Measurements from ENCODE around the gene KRT24. TPM values are rescaled to one million over a fixed set of nuclear protein-coding genes. Genes with fewer than 3 reads are reported as not detected.

KRT24 gene
- total RNA-seq, 1 experiment from 2014 or later = not detected

DNA sequence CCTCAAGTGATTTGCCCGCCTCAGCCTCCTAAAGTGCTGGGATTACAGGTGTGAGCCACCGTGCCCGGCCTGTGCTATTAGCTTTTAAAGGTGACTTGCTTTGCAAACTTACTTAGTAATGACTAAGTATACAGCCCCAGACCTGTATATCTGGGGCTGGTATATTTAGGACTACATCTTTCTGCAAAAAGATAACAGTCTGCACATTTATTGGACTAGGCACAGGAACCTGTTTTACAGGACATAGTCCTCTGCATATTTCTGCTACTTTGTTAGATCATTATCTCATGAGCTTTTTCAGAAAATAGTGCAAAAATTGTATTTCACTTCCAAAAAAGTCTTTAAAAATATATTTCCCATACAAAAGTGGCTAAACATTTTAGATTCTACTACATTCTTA, 1.3 kb downstream of the KRT24 start:
- Histone ChIP-seq H3K9me3 (no peaks in the 10 kb centered on the region), H3K27me3 (no peaks in the 10 kb centered on the region; the same call in 1 of the 2 replicates), H3K4me3 (no peak overlapping the region), H3K36me3 (no peaks in the 10 kb centered on the region)
- no peak for DNase-seq

DNA sequence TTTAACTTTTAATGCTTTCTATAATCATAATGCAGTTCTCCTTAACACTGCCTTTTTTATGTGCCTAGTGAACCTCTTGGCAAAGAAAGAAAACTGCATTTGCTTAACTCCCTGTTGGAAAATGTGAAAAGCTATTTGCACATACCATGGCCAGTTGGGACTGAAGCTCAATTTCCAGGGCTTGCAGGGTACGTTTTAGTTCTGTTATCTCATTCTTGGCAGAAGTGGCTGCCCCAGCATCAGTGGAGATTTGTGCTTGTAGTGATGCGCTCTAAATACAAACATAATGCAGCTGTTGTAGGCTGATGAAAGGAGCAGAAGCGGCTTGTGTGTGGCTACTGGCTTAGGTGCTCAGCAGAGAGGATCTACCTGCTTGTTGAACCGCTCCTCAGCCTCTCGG, 3.7 kb downstream of the KRT24 start:
- no peaks in the 10 kb centered on the region for H3K36me3 ChIP-seq
- H3K4me3 ChIP-seq = no peak overlapping the region
- DNase-seq = no peak
- H3K27me3 ChIP-seq = no peaks in the 10 kb centered on the region; the same call in 1 of the 2 replicates
- H3K9me3 ChIP-seq = no peaks in the 10 kb centered on the region

DNA sequence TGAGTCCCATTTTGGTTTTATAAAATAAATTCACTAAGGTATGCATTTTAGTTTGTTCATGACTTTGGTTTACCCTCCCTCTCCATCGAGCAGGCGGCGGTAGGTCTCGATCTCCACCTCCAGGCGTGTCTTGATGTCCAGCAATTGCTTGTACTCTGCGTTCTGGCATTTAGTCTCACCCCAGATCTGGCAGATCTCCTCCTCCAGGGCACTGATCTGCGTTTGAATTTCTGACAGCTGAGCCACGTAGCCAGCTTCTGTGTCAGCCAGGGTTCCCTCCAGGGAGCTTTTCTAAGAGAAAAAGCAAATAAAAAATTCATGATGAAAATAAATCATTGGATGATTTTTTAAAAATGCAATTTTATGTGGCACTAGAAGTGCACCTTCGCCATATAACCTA, 4.2 kb downstream of the KRT24 start:
- Histone ChIP-seq H3K4me3 (no peak overlapping the region), H3K27me3 (no peaks in the 10 kb centered on the region; the same call in 1 of the 2 replicates), H3K36me3 (no peaks in the 10 kb centered on the region), H3K9me3 (no peaks in the 10 kb centered on the region)
- DNase-seq = no peak

GRCh38 chr17:40697297-40697696, 6.3 kb downstream of the KRT24 start:
- H3K9me3 ChIP-seq = no peaks in the 10 kb centered on the region
- H3K27me3 ChIP-seq = peaks cover under 1% of the 10 kb centered on the region
- DNase-seq = no peak
- no peak overlapping the region for H3K4me3 ChIP-seq
- H3K36me3 ChIP-seq = no peaks in the 10 kb centered on the region

GRCh38 chr17:40696651-40697072, 6.9 kb downstream of the KRT24 start:
- Histone ChIP-seq H3K4me3 (no peak overlapping the region), H3K9me3 (no peaks in the 10 kb centered on the region), H3K27me3 (peaks cover 7% of the 10 kb centered on the region), H3K36me3 (no peaks in the 10 kb centered on the region)
- no peak for DNase-seq

DNA sequence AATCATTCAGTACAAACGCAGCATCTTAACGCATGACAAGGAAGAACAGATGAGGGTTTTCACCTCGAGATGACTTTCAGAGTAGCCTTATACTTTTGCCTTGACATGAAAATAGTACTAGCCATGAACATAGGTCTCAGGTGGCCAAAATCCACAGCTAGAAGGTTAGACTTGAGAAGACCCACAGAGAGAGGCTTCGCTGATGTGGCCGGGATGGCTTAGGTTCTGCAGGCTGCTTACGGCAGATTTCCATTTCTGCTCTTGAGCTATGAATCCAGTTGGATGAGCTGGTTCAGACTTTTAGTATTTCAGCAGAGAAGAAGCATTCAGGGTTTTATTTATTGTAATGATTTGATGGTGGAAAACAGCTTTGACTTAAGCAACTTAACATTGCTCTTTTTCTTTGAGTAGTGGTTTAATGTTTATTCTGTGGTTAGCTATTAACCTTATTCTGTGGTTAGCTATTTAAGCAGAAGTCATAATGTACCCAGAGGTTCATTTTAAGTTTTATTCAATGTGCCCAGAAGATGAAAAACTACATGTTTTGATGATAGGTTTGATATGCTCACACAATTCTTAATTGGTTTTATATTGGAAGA, 7.6 kb downstream of the KRT24 start:
- no peak for DNase-seq
- Histone ChIP-seq H3K36me3 (no peaks in the 10 kb centered on the region), H3K9me3 (no peaks in the 10 kb centered on the region), H3K4me3 (no peak overlapping the region), H3K27me3 (peaks cover 14% of the 10 kb centered on the region)

DNA sequence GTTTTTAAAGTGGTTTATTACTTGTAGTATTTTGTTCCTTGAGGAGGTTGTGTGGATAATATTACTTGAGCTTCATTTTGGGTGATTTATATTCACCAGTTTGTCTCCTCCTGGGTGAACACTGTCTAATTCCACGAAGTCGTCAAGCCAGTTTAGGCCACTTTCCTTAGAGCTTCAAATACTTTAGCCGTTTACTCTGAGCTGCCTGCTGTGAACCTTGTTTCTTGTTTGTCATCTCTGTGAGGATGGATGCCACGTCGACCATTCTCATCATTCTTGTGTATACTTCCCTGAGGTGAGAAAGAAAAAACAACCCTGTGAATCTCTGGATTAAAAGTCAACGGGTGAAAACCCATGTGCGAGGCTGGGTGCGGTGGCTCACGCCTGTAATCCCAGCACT, 9.0 kb downstream of the KRT24 start:
- H3K36me3 ChIP-seq = no peaks in the 10 kb centered on the region
- no peaks in the 10 kb centered on the region; the same call in 1 of the 2 replicates for H3K9me3 ChIP-seq
- H3K4me3 ChIP-seq = no peak overlapping the region
- DNase-seq = no peak
- H3K27me3 ChIP-seq = peaks cover 16% of the 10 kb centered on the region

DNA sequence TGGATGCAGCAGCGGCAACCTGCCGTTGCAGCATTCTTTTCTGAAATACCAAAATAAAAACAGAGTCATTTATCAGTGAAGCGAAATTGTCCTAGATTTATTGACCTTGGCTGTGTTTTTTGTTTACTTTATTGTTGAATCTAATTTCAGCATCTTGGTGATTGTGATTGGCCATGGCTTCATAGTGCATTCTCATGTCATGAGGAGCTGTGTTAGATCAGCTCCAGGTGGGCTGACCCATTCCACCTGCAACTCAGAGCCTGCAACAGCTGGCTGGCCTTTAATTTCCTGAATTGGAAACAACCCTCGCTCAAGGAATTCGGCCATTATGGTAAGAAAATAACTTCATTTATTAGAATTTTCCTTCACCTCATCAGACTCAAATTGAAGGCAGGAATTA, 16.4 kb downstream of the KRT24 start:
- Histone ChIP-seq H3K36me3 (no peaks in the 10 kb centered on the region), H3K4me3 (no peak overlapping the region), H3K27me3 (peaks cover 13% of the 10 kb centered on the region), H3K9me3 (no peaks in the 10 kb centered on the region; the same call in 1 of the 2 replicates)
- DNase-seq = no peak

DNA sequence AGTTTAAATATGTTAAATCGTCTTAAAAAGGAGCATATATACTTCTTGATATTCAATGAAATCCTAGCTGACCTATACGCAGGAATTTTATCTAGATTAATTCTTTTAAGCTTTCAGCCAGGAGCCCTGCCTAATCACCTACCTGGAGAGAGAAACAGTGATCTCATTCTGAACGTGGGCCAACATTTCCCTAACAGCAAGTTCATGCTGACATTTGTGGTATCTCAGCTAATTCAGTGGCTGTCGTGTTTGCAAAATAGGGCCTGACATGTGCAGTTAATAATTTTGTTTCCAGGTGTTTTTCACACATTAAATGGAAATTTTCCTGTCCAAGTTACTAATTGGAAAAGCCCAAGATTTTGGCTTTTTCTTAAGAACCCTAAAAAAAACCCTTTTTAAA, 17.4 kb downstream of the KRT24 start:
- Histone ChIP-seq H3K27me3 (peaks cover 4% of the 10 kb centered on the region), H3K9me3 (no peaks in the 10 kb centered on the region; the same call in 1 of the 2 replicates), H3K4me3 (no peak overlapping the region), H3K36me3 (no peaks in the 10 kb centered on the region)
- no peak for DNase-seq

GRCh38 chr17:40680998-40681397, 22.6 kb downstream of the KRT24 start:
- Histone ChIP-seq H3K9me3 (no peaks in the 10 kb centered on the region), H3K27me3 (peaks cover 33% of the 10 kb centered on the region), H3K4me3 (no peak overlapping the region), H3K36me3 (no peaks in the 10 kb centered on the region)
- no peak for DNase-seq

GRCh38 chr17:40679523-40679907, 24.0 kb downstream of the KRT24 start:
- no peaks in the 10 kb centered on the region for H3K9me3 ChIP-seq
- no peaks in the 10 kb centered on the region for H3K36me3 ChIP-seq
- H3K4me3 ChIP-seq = no peak overlapping the region
- H3K27me3 ChIP-seq = peaks cover 46% of the 10 kb centered on the region
- DNase-seq = no peak

DNA sequence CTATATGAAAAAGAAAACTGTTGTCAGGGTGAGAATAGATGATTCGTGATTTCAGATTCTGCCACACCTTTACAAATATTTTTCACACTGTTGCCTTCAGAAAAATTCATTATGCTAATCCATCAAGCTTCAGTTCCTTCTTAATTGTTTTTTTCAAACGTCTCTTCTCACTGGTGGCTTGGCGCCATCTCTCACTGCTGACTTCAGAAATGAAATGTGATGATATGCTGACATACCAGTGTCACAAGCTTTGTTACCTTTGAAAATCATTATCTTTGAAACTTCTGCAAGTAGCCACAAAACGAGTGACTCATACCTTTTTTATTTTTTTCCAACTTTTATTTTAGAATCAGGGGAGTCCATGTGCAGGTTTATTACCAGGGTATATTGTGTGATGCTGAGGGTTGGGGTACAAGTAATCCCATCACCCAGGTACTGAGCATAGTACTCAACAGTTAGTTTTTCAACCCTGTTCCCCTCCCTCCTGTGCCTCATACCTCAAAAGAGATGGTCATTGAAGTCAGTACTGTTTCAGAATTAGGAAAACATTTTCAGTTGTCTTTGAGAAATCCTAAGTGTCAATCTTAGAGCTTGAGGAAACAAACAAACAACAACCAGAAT, 24.5 kb downstream of the KRT24 start:
- no peak overlapping the region for H3K4me3 ChIP-seq
- no peaks in the 10 kb centered on the region for H3K36me3 ChIP-seq
- peaks cover 51% of the 10 kb centered on the region for H3K27me3 ChIP-seq
- no peak for DNase-seq
- H3K9me3 ChIP-seq = no peaks in the 10 kb centered on the region

- no peak overlapping the region for H3K4me3 ChIP-seq
- DNase-seq = no peak
- no peaks in the 10 kb centered on the region for H3K9me3 ChIP-seq
- H3K36me3 ChIP-seq = no peaks in the 10 kb centered on the region
- H3K27me3 ChIP-seq = peaks cover 68% of the 10 kb centered on the region
These were observed 27.6 kb downstream of the KRT24 start for GRCh38 chr17:40675905-40676304.

DNA sequence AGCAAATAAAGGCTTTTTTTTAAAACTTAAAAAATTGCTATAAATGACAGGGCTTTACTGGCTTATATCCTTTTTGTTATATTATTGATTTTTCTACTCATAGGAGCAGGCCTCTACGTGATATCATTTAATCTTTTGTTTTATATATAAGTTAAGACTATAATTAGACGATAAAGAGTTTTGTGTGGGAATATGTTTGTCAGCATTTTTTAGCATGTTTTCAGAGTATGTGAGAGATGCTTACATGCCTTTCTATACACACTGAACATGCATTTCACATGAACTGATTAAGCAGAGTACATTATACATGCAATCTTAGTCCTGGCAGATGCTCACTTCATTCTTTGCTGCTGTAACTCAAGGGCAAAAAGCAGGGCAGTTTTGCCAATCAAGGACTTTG, 30.9 kb downstream of the KRT24 start:
- Histone ChIP-seq H3K27me3 (peaks cover 51% of the 10 kb centered on the region), H3K36me3 (no peaks in the 10 kb centered on the region), H3K9me3 (no peaks in the 10 kb centered on the region), H3K4me3 (no peak overlapping the region)
- DNase-seq = no peak

- H3K36me3 ChIP-seq = no peaks in the 10 kb centered on the region
- no peak for DNase-seq
- peaks cover 37% of the 10 kb centered on the region for H3K27me3 ChIP-seq
- H3K9me3 ChIP-seq = no peaks in the 10 kb centered on the region
- no peak overlapping the region for H3K4me3 ChIP-seq
These were observed 32.3 kb downstream of the KRT24 start for GRCh38 chr17:40671282-40671681.

DNA sequence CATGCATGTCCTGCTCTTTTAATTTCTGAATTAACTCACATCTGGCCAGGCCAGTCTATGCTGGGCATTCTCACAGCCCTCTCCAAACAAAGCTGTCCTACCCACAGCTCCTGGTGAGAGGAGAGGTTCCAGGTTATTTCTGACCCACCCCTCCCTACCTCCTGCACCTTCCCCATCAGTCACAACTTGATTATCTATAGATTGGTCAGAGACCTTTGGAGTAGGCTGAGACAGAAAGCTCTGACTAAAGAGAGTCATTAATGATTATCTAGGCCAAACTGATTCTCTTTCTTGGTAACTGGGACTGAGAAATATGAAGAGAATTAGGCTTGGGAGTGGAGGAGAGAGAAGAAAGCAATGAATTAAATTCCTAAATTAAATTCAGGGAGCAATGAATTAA, 37.2 kb downstream of the KRT24 start:
- Histone ChIP-seq H3K27me3 (no peaks in the 10 kb centered on the region; the same call in 1 of the 2 replicates), H3K9me3 (no peaks in the 10 kb centered on the region), H3K36me3 (no peaks in the 10 kb centered on the region), H3K4me3 (no peak overlapping the region)
- DNase-seq = no peak

- no peaks in the 10 kb centered on the region; the same call in 1 of the 2 replicates for H3K27me3 ChIP-seq
These were observed 38.8 kb downstream of the KRT24 start, which contains the start of gene KRT222 for GRCh38 chr17:40664582-40665333. Gene KRT222, minus strand, starts transcription at chr17:40665177. Its CDS starts 78 bp downstream, at chr17:40665099.

More at GRCh38 chr17:40664582-40665333, 38.8 kb downstream of the KRT24 start, which contains the start of gene KRT222:
- no peak for DNase-seq
- no peaks in the 10 kb centered on the region for H3K9me3 ChIP-seq
- H3K4me3 ChIP-seq = peak within 1 kb of the TSS; percentile 16
- H3K36me3 ChIP-seq = no peaks in the 10 kb centered on the region

Data from MG63 (cell line).